Measurements from ENCODE around the gene KLHL29.

KLHL29 gene

GRCh38 chr2:23367760-23368159 lies 17.2 kb upstream of the KLHL29 start:
- no peak for TF ChIP-seq CTCF (IDR thresholded peaks at IDR 0.05)
- Histone ChIP-seq H3K4me3 (no peak overlapping the region), H3K27ac (no peak overlapping the region)
- no peak for DNase-seq (ENCODE audit: low spot score)

- no peak overlapping the region for H3K27ac ChIP-seq
Measured at GRCh38 chr2:23373666-23374065, 11.3 kb upstream of the KLHL29 start.

GRCh38 chr2:23375448-23375847 lies 9.5 kb upstream of the KLHL29 start:
- Histone ChIP-seq H3K4me3 (no peak overlapping the region), H3K27ac (no peak overlapping the region)
- TF ChIP-seq CTCF (IDR thresholded peaks at IDR 0.05), result no peak
- DNase-seq (ENCODE audit: low spot score), result no peak

More at GRCh38 chr2:23373666-23374065, 11.3 kb upstream of the KLHL29 start:
- no peak for DNase-seq (ENCODE audit: low spot score)
- no peak for TF ChIP-seq CTCF (IDR thresholded peaks at IDR 0.05)
- no peak overlapping the region for H3K4me3 ChIP-seq

GRCh38 chr2:23376075-23376474 lies 8.9 kb upstream of the KLHL29 start:
- no peak for DNase-seq (ENCODE audit: low spot score)
- Histone ChIP-seq H3K4me3 (no peak overlapping the region), H3K27ac (no peak overlapping the region)
- no peak for TF ChIP-seq CTCF (IDR thresholded peaks at IDR 0.05)

- TF ChIP-seq CTCF (IDR thresholded peaks at IDR 0.05), result no peak
- Histone ChIP-seq H3K4me3 (no peak overlapping the region), H3K27ac (no peak overlapping the region)
- DNase-seq (ENCODE audit: low spot score), result no peak
Measured at GRCh38 chr2:23376972-23377371, 8.0 kb upstream of the KLHL29 start.

GRCh38 chr2:23377771-23378170 lies 7.2 kb upstream of the KLHL29 start:
- no peak for TF ChIP-seq CTCF (IDR thresholded peaks at IDR 0.05)
- Histone ChIP-seq H3K4me3 (no peak overlapping the region), H3K27ac (no peak overlapping the region)
- no peak for DNase-seq (ENCODE audit: low spot score)

GRCh38 chr2:23378496-23378895 lies 6.5 kb upstream of the KLHL29 start:
- no peak for DNase-seq (ENCODE audit: low spot score)
- Histone ChIP-seq H3K27ac (no peak overlapping the region), H3K4me3 (no peak overlapping the region)
- no peak for TF ChIP-seq CTCF (IDR thresholded peaks at IDR 0.05)
